GM12891 (cell line): ENCODE data around the gene KIF20B.

Source experiments
- POLR2A ChIP-seq: IDR thresholded peaks from 2 replicates; pipeline ENCODE4 v1.6.1; 2011; ENCODE audit warnings: low read depth, low read length, control low read depth
- POLR2AphosphoS5 ChIP-seq: IDR thresholded peaks from 2 replicates; pipeline ENCODE4 v1.6.1; 2011; ENCODE audit warnings: low read depth, low read length, control low read depth

GRCh38 chr10:89664203-89664602 is 37.2 kb upstream of the KIF20B start:
- no peak for TF ChIP-seq POLR2A
- no peak for TF ChIP-seq POLR2AphosphoS5
